Right lobe of liver (tissue), 6 donors: ENCODE measurements around the gene FAP. TPM values are rescaled to one million over a fixed set of nuclear protein-coding genes. Genes with fewer than 3 reads are reported as not detected.

Experiments
- ATAC-seq, 4 donors: fragments of 200-7000 bp; cut with Tn5 transposase; one replicate each; pipeline ENCODE4 v1.9.1; 2020; ENCODE audit warnings: mild to moderate bottlenecking in 4 of 4, moderate library complexity in 4 of 4
- DNase-seq, 3 donors: peaks; one replicate each; pipeline ENCODE4 v3.0.0-alpha.2; 2020
- H3K27ac ChIP-seq, 3 donors: fragments of 200-600 bp; one replicate each; pipeline ENCODE4 v1.8.0; 2022
- H3K27me3 ChIP-seq, 2 donors: fragments of 200-600 bp; one replicate each; pipeline ENCODE4 v1.8.0; 2022
- H3K36me3 ChIP-seq, 4 donors: fragments of 200-600 bp; sonication (generic) in 1 of 4; one replicate each; pipeline versions ENCODE4 v1.5.1 to v1.8.0; 2017 to 2022; ENCODE audit warnings: control low read depth in 1 of 4
- H3K4me1 ChIP-seq, 4 donors: fragments of 200-600 bp; sonication (generic) in 1 of 4; one replicate each; pipeline versions ENCODE4 v1.5.1 to v1.8.0; 2017 to 2022; ENCODE audit warnings: control low read depth in 1 of 4
- H3K4me3 ChIP-seq, 3 donors: fragments of 200-600 bp; one replicate each; pipeline ENCODE4 v1.8.0; 2022
- H3K9me3 ChIP-seq, 4 donors: fragments of 200-600 bp; sonication (generic) in 1 of 4; one replicate each; pipeline versions ENCODE4 v1.5.1 to v1.8.0; 2017 to 2022; ENCODE audit warnings: control low read depth in 1 of 4
- POLR2A ChIP-seq: fragments of 450-650 bp; IDR thresholded peaks from one replicate; pipeline ENCODE4 v1.6.1; 2017; ENCODE audit warnings: antibody characterized with exemption, mild to moderate bottlenecking
- WGBS: methylation state at CpG from one replicate; pipeline ENCODE4 v1.1.6; 2018; ENCODE audit warnings: low coverage, low lambda C conversion rate; ENCODE audit not compliant: insufficient coverage; ENCODE audit errors: missing lambda C conversion rate; 5-methylcytosine and 5-hydroxymethylcytosine counted together
- intact Hi-C, 2 donors: fragments of 100-400 bp; cut with DNase I; formaldehyde crosslinking; loops; one replicate each; pipeline versions ENCODE4 v1.11.2 to v1.14.1; 2022
- total RNA-seq, 6 experiments: library from RNA; depleted of rRNA in 2 of 6; stranded (reverse); fragments of >200 nt in 2 of 6; fragmentation: NEBNext Ultra II Directional in 3 of 6; extraction: Animal tissue kit (Norgen Biotek cat#: 25700) in 3 of 6; gene quantifications; one replicate each; pipeline versions ENCODE4 v1.1.0 to v1.2.4, GENCODE V29; 2016 to 2023
- TF ChIP-seq, protein P1 (sequence below), 4 donors: fragments of 200-600 bp in 3 of 4; fragments of 450-650 bp in 1 of 4; IDR thresholded peaks; one replicate each; pipeline versions ENCODE4 v1.5.1 to v1.8.0; 2016 to 2022; ENCODE audit warnings: antibody characterized with exemption in 4 of 4, mild to moderate bottlenecking in 2 of 4
- donor health status: DM: no; HTN: yes; CAD: no.
- donor health status: DM: no; HTN: no; CAD: no.
- donor health status: DM: no; HTN: no; CAD: no.
- donor health status: DM: no; HTN: yes; CAD: no.
- donor health status: DM: no; HTN: yes; CAD: no.

The FAP gene
- total RNA-seq, 6 experiments from 2014 or later = 0.22 to 0.93 (median 0.55) TPM; not detected in 2

DNA sequence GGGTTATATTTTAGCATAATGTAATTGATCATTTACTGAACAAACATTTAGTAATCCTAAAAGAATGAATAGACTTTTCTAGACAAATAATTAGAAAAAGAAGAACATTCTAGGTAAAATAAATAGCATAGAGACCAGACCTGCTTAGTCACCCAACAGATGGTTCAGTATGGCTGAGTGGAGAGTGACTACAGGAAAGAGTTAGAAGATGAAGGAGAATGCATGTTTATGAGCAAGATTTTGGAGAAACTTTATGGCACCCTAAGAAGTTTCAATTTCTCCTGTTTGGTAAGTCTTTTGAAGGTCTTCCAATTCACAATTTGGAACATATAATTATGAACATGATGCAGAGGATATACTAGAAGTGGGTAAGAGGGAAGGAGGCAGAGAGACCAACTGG lies 32.9 kb downstream of the FAP start:
- no peaks in the 10 kb centered on the region for H3K36me3 ChIP-seq
- ATAC-seq = no peak
- no peak for TF ChIP-seq POLR2A
- TF ChIP-seq, protein P1, sequence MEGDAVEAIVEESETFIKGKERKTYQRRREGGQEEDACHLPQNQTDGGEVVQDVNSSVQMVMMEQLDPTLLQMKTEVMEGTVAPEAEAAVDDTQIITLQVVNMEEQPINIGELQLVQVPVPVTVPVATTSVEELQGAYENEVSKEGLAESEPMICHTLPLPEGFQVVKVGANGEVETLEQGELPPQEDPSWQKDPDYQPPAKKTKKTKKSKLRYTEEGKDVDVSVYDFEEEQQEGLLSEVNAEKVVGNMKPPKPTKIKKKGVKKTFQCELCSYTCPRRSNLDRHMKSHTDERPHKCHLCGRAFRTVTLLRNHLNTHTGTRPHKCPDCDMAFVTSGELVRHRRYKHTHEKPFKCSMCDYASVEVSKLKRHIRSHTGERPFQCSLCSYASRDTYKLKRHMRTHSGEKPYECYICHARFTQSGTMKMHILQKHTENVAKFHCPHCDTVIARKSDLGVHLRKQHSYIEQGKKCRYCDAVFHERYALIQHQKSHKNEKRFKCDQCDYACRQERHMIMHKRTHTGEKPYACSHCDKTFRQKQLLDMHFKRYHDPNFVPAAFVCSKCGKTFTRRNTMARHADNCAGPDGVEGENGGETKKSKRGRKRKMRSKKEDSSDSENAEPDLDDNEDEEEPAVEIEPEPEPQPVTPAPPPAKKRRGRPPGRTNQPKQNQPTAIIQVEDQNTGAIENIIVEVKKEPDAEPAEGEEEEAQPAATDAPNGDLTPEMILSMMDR (IDR thresholded peaks at IDR 0.05) = no peak

DNA sequence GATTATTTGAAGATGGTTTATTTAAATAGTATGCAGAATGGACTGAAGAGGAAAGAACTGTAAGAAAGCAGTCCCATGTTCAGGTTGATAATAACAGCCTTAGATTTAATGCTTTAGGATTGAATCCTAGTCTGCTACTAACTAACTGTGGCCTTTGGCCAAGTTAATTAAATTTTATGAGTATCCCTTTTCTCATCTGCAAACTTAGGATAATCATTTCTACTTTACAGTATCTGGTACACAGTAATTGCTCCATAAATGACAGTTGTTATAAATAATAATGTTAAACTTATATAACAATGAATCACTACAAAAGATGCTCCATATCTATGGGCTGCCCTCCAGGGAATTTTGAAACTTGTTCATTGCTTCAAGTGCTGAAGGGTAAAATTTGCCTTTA lies 41.0 kb downstream of the FAP start:
- intact Hi-C loops = no loop called here
- no peak overlapping the region for H3K4me3 ChIP-seq
- DNase-seq (no peak), ATAC-seq (no peak)
- H3K4me1 ChIP-seq = no peaks in the 10 kb centered on the region
- H3K9me3 ChIP-seq = no peaks in the 10 kb centered on the region
- H3K27me3 ChIP-seq = no peaks in the 10 kb centered on the region
- no peaks in the 10 kb centered on the region for H3K36me3 ChIP-seq
- TF ChIP-seq, protein P1 (IDR thresholded peaks at IDR 0.05) = no peak
- no peak for TF ChIP-seq POLR2A
- H3K27ac ChIP-seq = no peak overlapping the region

More for the DNA sequence above, 32.9 kb downstream of the FAP start:
- Histone ChIP-seq H3K9me3 (no peaks in the 10 kb centered on the region), H3K27me3 (no peaks in the 10 kb centered on the region), H3K27ac (no peak overlapping the region), H3K4me3 (no peak overlapping the region), H3K4me1 (no peaks in the 10 kb centered on the region)
- DNase-seq = no peak
- intact Hi-C loops = no loop called here

DNA sequence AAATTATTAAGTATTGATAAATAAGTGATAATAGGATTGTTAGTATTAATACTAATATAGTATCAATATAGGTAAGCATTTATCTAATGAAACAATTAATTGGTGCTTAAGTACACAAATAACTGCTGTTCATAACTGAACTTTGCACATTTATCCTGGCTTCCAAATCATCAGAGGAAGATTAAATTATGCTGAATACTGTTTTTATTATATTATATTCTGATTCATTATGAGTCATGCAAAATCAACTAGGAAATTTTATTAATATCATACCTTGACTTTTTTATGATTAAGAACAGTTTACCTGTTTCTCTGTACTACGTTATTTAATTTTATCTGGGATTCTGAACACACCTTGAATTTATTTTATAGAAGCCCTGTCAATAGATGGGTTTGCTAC lies 42.6 kb downstream of the FAP start:
- H3K4me3 ChIP-seq = no peak overlapping the region
- H3K9me3 ChIP-seq = no peaks in the 10 kb centered on the region
- DNase-seq (no peak), ATAC-seq (no peak)
- H3K27ac ChIP-seq = no peak overlapping the region
- intact Hi-C loops = no loop called here
- WGBS = 71% methylated on average over 1 of the region's 1 CpG
- H3K4me1 ChIP-seq = no peaks in the 10 kb centered on the region
- no peaks in the 10 kb centered on the region for H3K36me3 ChIP-seq
- H3K27me3 ChIP-seq = no peaks in the 10 kb centered on the region
- no peak for TF ChIP-seq POLR2A
- TF ChIP-seq, protein P1 (IDR thresholded peaks at IDR 0.05) = no peak

DNA sequence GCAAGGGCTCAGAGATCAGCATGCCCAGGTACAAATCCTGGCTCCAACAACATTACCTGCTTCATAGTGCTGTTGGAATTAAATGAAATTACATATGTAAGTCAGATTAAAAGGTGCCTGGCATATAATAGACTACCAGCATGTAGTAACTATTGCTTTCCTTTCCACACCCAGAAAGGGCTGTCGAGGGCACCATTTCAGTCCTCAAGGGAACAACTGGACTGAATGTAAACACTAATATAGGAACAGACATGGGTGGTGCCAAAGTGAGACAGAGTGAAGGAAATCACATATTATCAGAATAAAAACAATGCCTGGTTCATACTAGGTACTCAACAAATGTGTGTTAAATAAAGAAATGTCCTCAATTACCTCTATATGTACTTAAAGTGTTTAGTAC lies 43.3 kb downstream of the FAP start:
- Histone ChIP-seq H3K4me1 (no peaks in the 10 kb centered on the region), H3K27me3 (no peaks in the 10 kb centered on the region), H3K4me3 (no peak overlapping the region), H3K36me3 (no peaks in the 10 kb centered on the region), H3K27ac (no peak overlapping the region), H3K9me3 (no peaks in the 10 kb centered on the region)
- intact Hi-C loops = no loop called here
- DNase-seq (no peak), ATAC-seq (no peak)
- 54% methylated on average over 1 of the region's 1 CpG for WGBS
- TF ChIP-seq POLR2A = no peak
- TF ChIP-seq, protein P1 (IDR thresholded peaks at IDR 0.05) = no peak

GRCh38 chr2:162198239-162198638 lies 45.0 kb downstream of the FAP start:
- WGBS = 75% methylated on average over 9 of the region's 9 CpGs
- intact Hi-C loops = no loop called here
- Histone ChIP-seq H3K27me3 (no peaks in the 10 kb centered on the region), H3K4me3 (no peak overlapping the region), H3K9me3 (no peaks in the 10 kb centered on the region), H3K4me1 (no peaks in the 10 kb centered on the region), H3K36me3 (no peaks in the 10 kb centered on the region), H3K27ac (no peak overlapping the region)
- no peak for DNase-seq
- TF ChIP-seq, protein P1 (IDR thresholded peaks at IDR 0.05) = no peak
- TF ChIP-seq POLR2A = no peak
- ATAC-seq = no peak
